Fibroblast of skin of left biceps (primary cell): ENCODE results near the gene MAD2L1BP.
"Not testable (repeated sequence)": the region's sequence is repeated elsewhere in the genome, so short reads cannot be mapped to it uniquely, and the experiment has no call there.

ENCODE experiments used
- DNase-seq, 2 experiments: peaks; one replicate each; pipeline ENCODE4 v3.0.0-alpha.2; 2013; ENCODE audit warnings: low read depth in 2 of 2

Gene MAD2L1BP, protein sequence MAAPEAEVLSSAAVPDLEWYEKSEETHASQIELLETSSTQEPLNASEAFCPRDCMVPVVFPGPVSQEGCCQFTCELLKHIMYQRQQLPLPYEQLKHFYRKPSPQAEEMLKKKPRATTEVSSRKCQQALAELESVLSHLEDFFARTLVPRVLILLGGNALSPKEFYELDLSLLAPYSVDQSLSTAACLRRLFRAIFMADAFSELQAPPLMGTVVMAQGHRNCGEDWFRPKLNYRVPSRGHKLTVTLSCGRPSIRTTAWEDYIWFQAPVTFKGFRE

DNA sequence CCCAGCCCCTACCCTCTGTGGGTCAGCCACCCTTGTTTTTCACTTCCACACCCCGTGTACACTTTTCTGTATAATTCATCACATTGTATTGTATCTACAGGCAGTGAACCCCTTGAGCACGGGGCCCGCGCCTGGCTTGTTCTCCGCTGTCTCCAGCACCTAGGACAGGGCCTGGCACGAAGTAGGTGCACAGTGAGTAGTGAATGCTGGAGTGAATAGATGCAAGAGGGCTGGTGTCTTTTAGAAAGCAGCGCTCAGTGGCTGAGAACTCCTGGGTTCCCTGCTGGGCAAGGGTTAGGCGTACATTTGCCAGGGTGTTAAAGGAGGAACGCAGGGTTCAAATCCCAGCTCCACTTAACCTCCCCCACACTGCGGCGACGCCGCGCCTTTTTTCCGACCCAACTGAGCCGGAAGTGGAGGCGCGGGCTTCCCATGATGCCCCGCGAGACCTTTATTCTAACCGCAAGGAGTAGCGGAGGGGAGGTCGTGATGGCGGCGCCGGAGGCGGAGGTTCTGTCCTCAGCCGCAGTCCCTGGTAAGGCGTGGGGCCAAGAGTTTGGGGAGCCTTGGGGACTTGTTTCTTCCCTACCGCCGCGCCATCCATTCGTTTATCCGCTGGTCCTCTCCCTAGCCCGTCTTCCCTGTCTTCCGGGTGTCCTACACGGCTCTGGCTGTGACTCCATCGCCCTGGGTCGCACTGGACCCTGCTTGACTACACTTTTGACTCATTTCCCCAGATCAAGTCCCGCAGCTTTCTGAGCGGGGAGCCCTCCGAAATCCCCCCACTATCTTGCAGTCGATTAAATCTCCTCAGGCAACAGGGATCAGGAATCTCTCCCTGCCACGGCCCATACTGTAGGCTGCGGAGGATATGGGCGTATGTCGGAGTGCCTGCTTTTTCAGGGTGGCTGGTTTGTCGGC is at the start of gene MAD2L1BP:
Gene MAD2L1BP, plus strand, starts transcription at position 454 of the 921 bp plus-strand sequence. Its CDS starts 36 bp downstream, at position 490.
- DNase-seq = peak in 1 of 2 experiments; percentile 39

DNA sequence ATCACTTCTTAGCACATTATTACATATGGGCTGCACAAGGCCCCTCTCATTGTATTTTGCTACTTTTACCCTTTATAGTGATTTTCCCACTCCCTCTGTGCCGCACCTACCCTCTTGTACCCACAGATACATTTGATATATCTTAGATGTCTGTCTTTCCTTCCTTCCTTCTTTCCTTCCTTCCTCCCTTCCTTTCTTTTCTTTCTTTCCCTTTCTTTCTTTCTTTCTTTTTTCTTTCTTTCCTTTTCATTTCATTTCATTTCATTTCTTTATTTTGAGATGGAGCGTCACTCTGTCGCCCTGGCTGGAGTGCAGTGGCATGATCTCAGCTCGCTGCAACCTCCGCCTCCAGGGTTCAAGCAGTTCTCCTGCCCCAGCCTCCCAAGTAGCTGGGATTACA is 47.4 kb upstream of the MAD2L1BP start:
- DNase-seq = no peak

DNA sequence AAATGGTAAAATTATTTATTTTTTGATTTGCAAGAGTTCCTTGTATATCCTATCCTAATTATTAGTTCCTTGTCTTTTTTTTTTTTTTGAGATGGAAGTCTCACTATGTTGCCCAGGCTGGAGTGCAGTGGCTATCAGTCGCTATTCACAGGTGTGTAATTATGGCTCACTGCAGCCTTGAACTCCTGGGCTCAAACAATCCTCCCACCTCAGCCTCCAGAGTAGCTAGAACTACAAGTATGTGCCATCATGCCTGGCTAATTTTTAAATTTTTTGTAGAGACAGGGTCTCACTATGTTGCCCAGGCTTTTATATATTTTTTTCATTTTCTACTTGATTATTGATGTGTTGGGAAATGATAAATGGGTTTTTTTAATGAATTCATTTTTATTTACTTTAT is 46.1 kb upstream of the MAD2L1BP start:
- not testable (repeated sequence) for DNase-seq

DNA sequence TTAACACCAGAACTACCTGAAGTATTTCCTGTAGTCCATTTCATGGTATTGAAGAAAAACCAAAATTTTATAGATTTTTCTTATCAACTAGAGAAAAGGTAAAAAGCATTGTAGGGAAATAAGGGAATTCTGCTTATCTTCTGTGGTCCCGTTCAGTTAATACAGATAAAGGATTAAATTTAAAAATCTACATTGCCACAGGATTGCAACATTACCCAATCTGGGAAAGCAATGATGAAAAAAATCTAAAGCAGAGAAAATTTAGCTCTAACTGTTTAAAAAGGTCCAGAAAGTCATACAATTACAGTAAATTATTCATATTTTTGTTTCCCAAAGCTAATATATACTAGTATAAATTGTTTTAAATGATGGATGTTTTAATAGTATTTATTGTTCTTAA is 41.7 kb upstream of the MAD2L1BP start:
- DNase-seq = no peak

DNA sequence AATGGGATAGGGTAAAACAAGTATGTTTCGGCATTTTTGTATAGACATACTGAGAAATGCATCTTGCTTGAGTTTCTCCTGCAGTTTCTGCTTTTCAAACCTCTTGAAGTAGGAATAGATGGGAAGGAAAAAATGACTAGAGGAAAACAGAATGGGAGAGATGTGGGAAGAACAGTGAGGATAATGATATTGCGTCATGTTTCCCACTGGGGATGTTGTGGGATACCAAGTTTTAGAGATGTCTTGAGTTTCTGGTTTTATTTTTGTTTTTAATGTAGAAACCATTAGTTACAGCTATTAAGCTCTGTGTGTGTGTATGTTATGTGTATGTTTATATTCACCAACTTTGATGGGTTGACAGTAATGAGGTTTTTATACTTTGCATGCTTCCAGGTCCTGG is 35.0 kb upstream of the MAD2L1BP start:
- DNase-seq = no peak

DNA sequence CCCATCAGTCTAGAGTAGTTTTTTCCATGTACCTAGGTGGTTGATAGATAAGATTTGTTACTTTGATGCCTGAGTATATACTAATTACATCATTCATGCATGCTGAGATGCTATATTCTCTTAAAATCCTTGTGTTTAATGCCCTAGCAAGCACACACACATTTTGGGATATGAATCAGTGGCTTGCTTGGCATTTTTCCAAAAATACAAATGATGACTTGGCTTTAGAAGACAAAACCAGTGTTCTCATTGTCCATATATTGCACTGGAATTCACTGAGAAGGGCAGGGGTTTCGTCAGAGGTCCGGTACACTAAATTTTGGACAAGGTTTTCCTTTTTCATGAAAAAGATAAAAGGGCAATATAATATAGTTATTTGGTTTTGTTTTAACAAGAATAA is 31.5 kb upstream of the MAD2L1BP start:
- peak; percentile 41 to 48 for DNase-seq

DNA sequence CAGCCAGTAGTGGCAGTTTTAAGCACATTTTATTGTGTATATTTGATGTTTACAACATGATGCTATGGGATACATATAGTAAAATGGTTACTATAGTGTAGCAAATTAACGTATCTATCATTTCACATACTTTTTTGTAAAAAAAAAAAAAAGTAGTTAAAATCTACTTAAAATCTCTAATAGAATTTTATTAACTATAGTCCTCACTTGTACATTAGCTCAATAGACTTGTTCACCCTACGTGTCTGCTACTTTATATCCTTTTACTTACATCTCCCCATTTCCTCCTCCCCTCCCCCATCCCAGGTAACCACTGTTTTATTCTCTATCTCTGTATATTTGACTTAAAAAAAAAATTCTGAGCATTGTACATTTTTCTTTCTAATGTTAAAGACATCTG is 29.6 kb upstream of the MAD2L1BP start:
- DNase-seq = no peak

DNA sequence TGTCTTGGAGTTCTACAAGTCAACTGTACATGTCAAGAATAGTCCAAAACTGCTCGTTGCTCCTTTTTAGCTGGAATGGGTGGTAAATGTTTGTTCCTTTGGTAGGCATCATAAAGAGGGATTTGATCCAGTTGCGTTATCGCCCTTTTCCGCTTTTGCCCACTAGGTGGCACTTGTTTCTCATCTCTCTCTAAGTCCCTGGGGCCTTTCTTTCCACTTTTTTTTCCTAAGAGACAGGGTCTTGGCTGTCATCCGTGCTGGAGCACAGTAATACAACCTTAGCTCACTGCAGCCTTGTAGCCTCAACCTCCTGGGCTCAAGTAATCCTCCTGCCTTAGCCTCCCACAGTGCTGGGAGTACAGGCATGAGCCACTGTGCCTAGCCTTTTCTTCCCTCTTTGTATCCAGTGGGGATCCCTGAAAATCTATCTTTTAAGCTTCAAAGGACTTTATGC is 27.3 kb upstream of the MAD2L1BP start:
- peak in 1 of 2 experiments; percentile 53 for DNase-seq

DNA sequence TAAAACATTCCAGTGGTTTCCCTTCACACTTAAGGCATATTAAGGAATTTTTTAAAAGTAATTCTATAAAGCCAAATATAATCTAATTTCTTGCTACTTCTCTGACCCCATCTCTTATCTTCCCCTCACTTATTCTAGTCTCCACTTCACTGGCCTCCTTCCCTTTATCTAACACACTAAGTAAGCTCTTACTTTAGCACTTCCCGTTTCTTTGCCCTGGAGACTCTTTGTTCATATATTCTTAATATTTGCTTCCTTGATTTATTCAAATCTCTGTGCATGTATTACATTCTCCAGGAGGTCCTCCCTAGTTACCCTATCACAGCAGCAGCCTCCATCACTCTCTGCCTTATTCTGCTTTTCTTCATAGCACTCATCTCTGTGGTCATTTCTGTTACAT is 26.8 kb upstream of the MAD2L1BP start:
- DNase-seq = no peak

DNA sequence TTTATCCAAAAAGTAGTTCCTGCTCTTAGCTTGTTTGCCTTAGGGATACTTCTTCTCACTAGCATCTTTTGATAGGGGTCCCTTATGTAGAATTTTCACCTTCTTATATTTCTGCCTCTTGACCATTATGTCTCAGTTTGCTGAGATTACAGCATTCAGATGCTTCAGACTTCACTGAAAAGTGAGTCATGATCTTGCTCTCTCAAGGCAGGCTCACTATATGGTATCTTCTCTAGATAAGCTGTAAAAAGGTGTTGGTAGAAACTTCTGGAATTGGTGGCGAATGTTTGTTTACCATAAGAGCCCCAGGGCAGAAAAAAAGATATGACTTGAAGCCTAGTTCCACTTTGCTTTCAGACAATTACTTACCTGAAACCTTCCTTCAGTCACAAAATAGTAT is 26.2 kb upstream of the MAD2L1BP start:
- DNase-seq = no peak

DNA sequence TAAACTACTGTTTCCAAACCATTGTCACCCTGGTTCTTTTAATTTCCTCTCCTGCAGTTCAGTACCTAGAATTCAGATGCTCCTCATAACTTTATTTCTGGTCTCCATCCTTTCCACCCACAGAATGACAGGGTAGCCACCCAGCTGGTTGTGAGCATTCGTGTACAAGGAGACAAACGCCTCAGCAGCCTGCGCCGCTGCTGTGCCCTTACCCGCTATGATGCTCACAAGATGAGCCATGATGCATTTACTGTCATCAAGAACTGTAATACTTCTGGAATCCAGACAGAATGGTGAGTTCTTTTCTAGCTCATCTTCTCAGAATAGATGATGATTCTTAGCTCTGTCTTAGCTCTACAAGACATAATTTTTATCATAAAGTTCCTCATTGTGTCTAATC is 25.2 kb upstream of the MAD2L1BP start:
- no peak for DNase-seq

DNA sequence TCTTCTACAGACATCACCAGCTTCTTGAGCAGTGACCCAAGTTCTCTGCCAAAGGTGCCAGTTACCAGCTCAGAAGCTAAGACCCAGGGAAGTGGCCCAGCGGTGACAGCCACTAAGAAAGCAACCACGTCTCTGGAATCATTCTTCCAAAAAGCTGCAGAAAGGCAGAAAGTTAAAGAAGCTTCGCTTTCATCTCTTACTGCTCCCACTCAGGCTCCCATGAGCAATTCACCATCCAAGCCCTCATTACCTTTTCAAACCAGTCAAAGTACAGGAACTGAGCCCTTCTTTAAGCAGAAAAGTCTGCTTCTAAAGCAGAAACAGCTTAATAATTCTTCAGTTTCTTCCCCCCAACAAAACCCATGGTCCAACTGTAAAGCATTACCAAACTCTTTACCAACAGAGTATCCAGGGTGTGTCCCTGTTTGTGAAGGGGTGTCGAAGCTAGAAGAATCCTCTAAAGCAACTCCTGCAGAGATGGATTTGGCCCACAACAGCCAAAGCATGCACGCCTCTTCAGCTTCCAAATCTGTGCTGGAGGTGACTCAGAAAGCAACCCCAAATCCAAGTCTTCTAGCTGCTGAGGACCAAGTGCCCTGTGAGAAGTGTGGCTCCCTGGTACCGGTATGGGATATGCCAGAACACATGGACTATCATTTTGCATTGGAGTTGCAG is 21.8 kb upstream of the MAD2L1BP start:
- no peak for DNase-seq

DNA sequence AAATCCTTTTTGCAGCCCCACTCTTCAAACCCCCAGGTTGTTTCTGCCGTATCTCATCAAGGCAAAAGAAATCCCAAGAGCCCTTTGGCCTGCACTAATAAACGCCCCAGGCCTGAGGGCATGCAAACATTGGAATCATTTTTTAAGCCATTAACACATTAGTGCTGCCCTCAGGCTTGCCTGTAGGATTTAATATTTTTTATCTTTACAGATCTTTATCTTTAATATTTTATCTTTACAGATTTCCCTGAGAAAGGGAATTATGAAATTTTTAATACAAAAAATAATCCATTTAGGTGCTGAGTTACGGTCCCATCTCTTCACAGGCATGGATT is 21.3 kb upstream of the MAD2L1BP start:
- no peak for DNase-seq

DNA sequence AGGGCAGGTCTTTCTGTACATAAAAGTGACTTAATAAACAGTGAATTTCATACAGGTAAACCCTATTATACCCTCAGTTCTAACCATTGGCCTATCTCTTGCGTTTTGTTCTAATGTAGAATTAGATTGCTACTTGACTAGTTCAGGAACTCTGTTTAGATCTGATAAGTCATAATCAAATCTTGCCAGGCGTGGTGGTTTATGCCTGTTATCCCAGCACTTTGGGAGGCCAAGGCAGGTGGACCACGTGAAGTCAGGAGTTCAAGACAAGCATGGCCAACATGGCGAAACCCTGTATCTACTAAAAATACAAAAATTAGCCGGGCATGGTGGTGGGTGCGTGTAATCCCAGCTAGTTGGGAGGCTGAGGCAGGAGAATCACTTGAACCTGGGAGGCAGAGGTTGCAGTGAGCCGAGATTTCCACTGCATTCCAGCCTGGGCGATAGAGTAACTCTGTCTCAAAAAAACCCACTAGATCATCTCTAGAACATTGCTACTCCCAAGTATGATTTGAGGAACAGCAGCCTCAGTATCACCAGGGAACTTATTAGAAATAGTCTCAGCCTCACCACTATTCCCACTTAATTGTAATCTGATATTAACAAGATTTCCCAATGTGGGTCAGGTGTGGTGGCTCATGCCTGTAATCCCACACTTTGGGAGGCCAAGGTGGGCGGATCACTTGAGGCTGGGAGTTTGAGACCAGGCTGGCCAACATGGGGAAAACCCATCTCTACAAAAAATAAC is 18.7 kb upstream of the MAD2L1BP start:
- no peak for DNase-seq

DNA sequence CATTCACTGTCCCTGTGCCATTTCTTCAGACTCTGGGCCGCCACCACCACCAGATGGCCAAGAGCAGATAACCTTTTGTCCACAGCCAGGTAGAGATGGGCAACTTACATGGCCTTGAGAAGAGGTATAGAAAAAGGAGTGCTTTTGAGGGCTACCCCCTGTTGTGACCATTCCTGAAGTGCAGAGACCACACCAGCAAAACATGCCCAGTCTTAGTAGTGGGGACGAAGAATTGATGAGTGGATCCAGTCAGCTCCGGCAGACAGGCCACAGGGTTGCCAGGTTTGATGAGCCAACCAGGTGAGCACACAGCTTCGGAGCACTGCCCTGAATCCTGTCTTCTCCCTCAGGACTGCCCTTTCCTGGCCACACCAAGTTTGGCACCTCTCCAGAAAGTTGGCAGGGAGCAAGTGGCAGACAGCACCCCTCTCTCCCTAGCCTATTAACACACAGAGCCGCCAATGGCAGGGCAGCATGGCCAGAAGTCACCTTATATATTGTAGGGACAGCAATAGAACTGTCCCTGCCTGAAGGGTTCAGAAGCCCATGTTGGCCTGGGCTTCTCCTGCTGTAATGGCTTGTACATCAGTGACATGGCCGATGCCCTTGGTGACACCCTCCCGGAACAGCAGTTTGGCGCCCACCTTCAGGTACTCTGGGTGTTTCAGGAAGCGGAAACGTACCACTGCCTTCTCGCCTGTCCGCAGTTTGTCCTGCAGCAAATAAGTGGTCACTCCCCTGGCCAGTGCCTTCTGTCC is 14.4 kb upstream of the MAD2L1BP start:
- no peak for DNase-seq

DNA sequence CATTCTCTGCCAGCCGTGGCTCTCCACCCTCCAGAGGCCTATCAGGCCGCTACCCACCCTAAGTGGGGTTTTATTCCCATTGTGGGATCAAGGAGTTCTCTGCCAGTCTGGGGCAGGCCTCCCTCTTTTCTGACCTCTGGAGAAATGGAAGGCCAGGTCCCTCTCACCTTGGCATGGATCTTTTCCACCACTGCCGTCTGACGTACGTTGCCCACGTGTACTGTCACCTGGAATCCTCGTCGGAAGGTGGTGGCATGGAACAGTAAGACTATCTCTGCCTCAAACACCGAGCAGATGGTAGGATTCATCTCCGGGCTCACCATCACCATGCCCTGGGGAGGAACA is 13.8 kb upstream of the MAD2L1BP start:
- no peak for DNase-seq

DNA sequence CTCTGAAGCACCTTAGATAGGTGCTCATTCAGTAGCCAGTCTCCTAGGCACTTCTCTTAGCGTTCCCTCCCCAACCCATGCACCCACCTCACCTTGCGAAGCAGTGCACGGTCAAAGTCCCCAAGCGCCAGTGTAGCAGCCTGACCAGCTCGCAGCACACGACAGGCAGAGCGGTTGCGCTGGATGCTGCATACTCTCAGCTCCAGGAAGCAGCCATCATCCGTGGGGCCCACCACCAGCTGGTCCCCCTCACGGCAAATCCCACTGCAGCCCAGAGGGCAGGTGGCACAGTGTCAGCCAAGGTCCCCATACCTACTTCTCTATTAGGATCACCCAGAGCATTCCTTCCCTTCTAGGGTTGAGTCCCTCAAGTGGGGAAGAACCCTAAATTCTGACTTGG is 13.1 kb upstream of the MAD2L1BP start:
- no peak for DNase-seq

DNA sequence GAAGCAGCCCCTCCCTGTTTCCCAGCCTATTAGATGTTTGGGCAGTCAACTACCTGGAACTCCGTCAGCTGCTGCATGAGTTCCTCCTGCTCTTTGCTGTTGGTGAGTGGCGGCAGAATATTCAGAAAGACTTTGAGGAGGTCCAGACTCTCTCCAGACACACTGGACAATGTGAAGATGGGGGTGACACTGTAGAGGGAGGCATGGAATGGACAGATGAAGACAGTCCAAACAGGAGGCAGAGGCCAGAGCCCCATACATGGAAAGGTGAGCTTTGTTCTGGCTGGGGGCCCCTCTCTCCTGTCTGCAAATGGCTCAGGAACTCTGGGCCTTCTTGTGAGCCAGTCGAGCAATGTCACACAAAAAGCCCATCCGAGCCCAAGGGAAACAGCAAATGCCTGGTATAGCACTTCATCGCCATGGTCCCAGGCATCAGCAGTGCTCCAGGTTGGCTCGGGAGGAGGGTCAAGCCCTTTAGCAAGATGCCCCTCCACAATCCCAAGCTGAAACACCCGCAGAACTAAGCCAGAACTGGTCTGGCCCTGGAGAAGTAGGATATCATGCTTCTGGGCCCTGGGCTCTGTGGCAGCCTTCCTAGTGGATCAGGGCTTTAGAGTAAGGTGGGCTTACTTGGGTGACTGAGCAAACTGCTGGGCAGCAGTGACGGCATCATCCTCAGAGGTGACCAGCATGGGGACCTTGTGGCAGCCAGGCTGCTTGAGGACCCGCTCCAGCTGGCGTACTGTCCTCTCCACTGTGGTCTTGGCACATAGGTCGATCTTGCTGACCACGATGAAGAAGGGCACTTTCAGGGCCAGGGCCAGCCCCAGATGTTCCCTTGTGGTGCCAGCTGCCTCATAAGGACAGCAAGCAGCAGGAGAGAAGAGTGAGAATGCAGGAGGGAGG is 11.5 kb upstream of the MAD2L1BP start:
- no peak for DNase-seq

DNA sequence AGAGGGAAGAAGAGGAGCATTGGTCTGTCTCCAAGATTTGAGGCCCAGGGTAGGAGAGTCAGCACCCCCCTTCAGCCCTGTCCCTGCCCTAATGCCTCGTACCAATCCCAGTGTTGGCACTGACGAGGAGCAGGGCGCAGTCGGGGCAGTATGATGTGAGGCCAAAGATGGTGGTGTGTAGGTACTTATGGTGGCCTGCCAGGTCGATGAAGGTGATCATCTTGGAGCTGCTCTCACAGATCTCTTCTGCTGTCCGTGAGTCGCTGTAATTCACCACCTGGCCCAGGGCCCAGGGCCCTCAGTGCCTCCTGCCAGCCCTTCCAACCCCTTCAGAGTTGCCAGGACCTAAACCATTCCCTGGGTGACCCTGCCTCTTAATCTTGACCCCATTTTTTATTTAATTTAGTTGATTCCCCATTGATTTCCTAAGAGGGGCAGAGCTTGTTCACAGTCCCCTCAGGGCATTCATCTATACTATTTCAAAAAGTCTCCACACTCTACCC is 10.8 kb upstream of the MAD2L1BP start:
- DNase-seq = no peak
